Neural progenitor cell (in vitro differentiated cells): Measurements from ENCODE around the gene SLC25A48. TPM values are rescaled to one million over a fixed set of nuclear protein-coding genes. Genes with fewer than 3 reads are reported as not detected.

Experiments
- DNase-seq: peaks from one replicate; pipeline ENCODE4 v3.0.0-alpha.2; 2016; ENCODE audit warnings: low spot score
- H2AFZ ChIP-seq: fragments of 200-600 bp; sonication (generic); replicated peaks from 2 replicates; pipeline ENCODE4 v1.6.1; 2016; ENCODE audit warnings: antibody characterized with exemption
- H3F3A ChIP-seq: fragments of 200-600 bp; sonication (generic); 2 replicates; pipeline ENCODE4 v1.6.1; 2016; ENCODE audit warnings: antibody characterized with exemption, low read depth
- H3K27ac ChIP-seq: fragments of 200-600 bp; sonication (generic); 2 replicates; pipeline ENCODE4 v1.5.1; 2016; ENCODE audit warnings: mild to moderate bottlenecking
- H3K27me3 ChIP-seq: fragments of 200-600 bp; sonication (generic); 2 replicates; pipeline ENCODE4 v1.6.1; 2016; ENCODE audit warnings: mild to moderate bottlenecking, moderate library complexity
- H3K36me3 ChIP-seq: fragments of 200-600 bp; sonication (generic); 2 replicates; pipeline ENCODE4 v1.5.1; 2016
- H3K4me1 ChIP-seq: fragments of 200-600 bp; sonication (generic); 2 replicates; pipeline ENCODE4 v1.6.1; 2016; ENCODE audit warnings: mixed run types
- H3K4me2 ChIP-seq: fragments of 200-600 bp; sonication (generic); 2 replicates; pipeline ENCODE4 v1.6.1; 2016
- H3K4me3 ChIP-seq: fragments of 200-600 bp; sonication (generic); 2 replicates; pipeline ENCODE4 v1.5.1; 2016
- H3K79me2 ChIP-seq: fragments of 200-600 bp; sonication (generic); 2 replicates; pipeline ENCODE4 v1.6.1; 2016; ENCODE audit warnings: low read depth
- H3K9ac ChIP-seq: fragments of 200-600 bp; sonication (generic); 2 replicates; pipeline ENCODE4 v1.6.1; 2016
- H3K9me3 ChIP-seq: fragments of 200-600 bp; sonication (generic); 2 replicates; pipeline ENCODE4 v1.5.1; 2016; ENCODE audit warnings: low read depth
- H4K20me1 ChIP-seq: fragments of 200-600 bp; sonication (generic); 2 replicates; pipeline ENCODE4 v1.6.1; 2016; ENCODE audit warnings: low read depth
- H3K27ac Mint-ChIP-seq: 3 replicates; pipeline ENCODE4 v1.8.0; 2021; ENCODE audit warnings: mixed read lengths
- H3K27me3 Mint-ChIP-seq: 2 replicates; pipeline ENCODE4 v1.8.0; 2022; ENCODE audit warnings: low read depth, mild to moderate bottlenecking, inconsistent platforms, moderate library complexity, mixed read lengths; ENCODE audit not compliant: insufficient read depth
- H3K36me3 Mint-ChIP-seq: 3 replicates; pipeline ENCODE4 v1.8.0; 2021; ENCODE audit warnings: mixed read lengths
- H3K4me1 Mint-ChIP-seq: 3 replicates; pipeline ENCODE4 v1.8.0; 2021; ENCODE audit warnings: mixed read lengths
- H3K4me3 Mint-ChIP-seq: 3 replicates; pipeline ENCODE4 v1.8.0; 2021; ENCODE audit warnings: mild to moderate bottlenecking, moderate library complexity, mixed read lengths
- H3K9me3 Mint-ChIP-seq: 3 replicates; pipeline ENCODE4 v1.8.0; 2020; ENCODE audit warnings: mixed read lengths
- CTCF ChIP-seq: fragments of 200-600 bp; sonication (generic); IDR thresholded peaks from 2 replicates; pipeline ENCODE4 v1.5.1; 2017; ENCODE audit warnings: antibody characterized with exemption, mild to moderate bottlenecking
- EZH2 ChIP-seq: fragments of 200-600 bp; sonication (generic); IDR thresholded peaks from 2 replicates; pipeline ENCODE4 v1.6.1; 2017; ENCODE audit warnings: antibody characterized with exemption, mild to moderate bottlenecking, moderate library complexity
- EZH2phosphoT487 ChIP-seq: fragments of 200-600 bp; sonication (generic); IDR thresholded peaks from 2 replicates; pipeline ENCODE4 v1.6.1; 2017; ENCODE audit warnings: antibody characterized with exemption
- total RNA-seq: library from RNA; depleted of rRNA; stranded (reverse); fragments of >200 nt; gene quantifications from 2 replicates; pipeline ENCODE4 v1.2.3, GENCODE V29; 2015; ENCODE audit warnings: low replicate concordance

SLC25A48 gene
- total RNA-seq, 1 donor from 2014 or later, result not detected

GRCh38 chr5:135880801-135881200, 46.3 kb downstream of the SLC25A48 start:
- peaks cover 6% of the 10 kb centered on the region for H3K27me3 ChIP-seq
- H3K4me3 ChIP-seq, result no peak overlapping the region
- H3K9me3 ChIP-seq, result no peaks in the 10 kb centered on the region
- H3K27me3 Mint-ChIP-seq, result peaks cover 10% of the 10 kb centered on the region
- no peaks in the 10 kb centered on the region for H3K9me3 Mint-ChIP-seq
- no peak for DNase-seq
- H3K4me1 Mint-ChIP-seq, result peaks cover 2% of the 10 kb centered on the region
- H3K36me3 ChIP-seq, result no peaks in the 10 kb centered on the region
- H3K27ac ChIP-seq, result no peak overlapping the region
- H3F3A ChIP-seq, result no peaks in the 10 kb centered on the region
- H3K9ac ChIP-seq, result no peak overlapping the region
- H2AFZ ChIP-seq, result no peak overlapping the region
- TF ChIP-seq EZH2phosphoT487 (no peak), CTCF (no peak), EZH2 (no peak)
- H4K20me1 ChIP-seq, result no peaks in the 10 kb centered on the region
- H3K79me2 ChIP-seq, result no peaks in the 10 kb centered on the region
- no peak overlapping the region for H3K4me2 ChIP-seq
- H3K4me3 Mint-ChIP-seq, result peak overlapping the region; percentile 59
- H3K4me1 ChIP-seq, result no peaks in the 10 kb centered on the region
- H3K36me3 Mint-ChIP-seq, result no peaks in the 10 kb centered on the region
- no peak overlapping the region for H3K27ac Mint-ChIP-seq

DNA sequence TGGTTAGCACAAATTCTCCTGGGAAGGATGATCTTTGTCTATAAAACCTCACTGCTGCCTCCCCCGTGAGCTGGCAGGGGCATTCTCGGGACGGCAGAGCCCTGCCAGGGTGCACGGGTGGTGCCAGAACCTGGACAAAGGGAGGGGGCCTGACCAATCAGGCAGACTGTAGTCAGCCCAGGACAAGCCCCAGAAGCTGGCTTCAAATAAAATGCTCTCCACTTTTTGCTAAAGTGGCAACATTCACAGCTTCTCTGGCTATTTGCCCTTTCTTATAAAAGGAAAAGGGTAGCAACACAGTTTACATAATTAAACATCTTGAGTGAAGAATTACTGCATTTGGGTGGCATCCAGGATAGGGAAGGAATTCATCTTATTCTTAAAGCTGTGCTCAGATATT, 46.8 kb downstream of the SLC25A48 start:
- H3K27ac Mint-ChIP-seq, result no peak overlapping the region
- H3K4me2 ChIP-seq, result no peak overlapping the region
- H3K4me1 Mint-ChIP-seq, result peaks cover 2% of the 10 kb centered on the region

GRCh38 chr5:135881819-135882218, 47.4 kb downstream of the SLC25A48 start:
- no peaks in the 10 kb centered on the region for H3K9me3 Mint-ChIP-seq
- H3K27ac Mint-ChIP-seq, result no peak overlapping the region
- Histone ChIP-seq H3K9ac (no peak overlapping the region), H3K79me2 (no peaks in the 10 kb centered on the region), H3K4me3 (no peak overlapping the region), H3K4me2 (no peak overlapping the region), H3K36me3 (no peaks in the 10 kb centered on the region), H3F3A (no peaks in the 10 kb centered on the region), H3K27ac (no peak overlapping the region), H3K27me3 (peaks cover 10% of the 10 kb centered on the region), H3K4me1 (no peaks in the 10 kb centered on the region), H4K20me1 (no peaks in the 10 kb centered on the region), H3K9me3 (no peaks in the 10 kb centered on the region), H2AFZ (no peak overlapping the region)
- no peaks in the 10 kb centered on the region for H3K36me3 Mint-ChIP-seq
- H3K4me1 Mint-ChIP-seq, result peaks cover 2% of the 10 kb centered on the region
- TF ChIP-seq EZH2 (no peak), CTCF (no peak), EZH2phosphoT487 (no peak)
- peaks cover 10% of the 10 kb centered on the region for H3K27me3 Mint-ChIP-seq
- DNase-seq, result no peak
- no peak overlapping the region for H3K4me3 Mint-ChIP-seq

More for the DNA sequence above, 46.8 kb downstream of the SLC25A48 start:
- Mint-ChIP-seq H3K36me3 (no peaks in the 10 kb centered on the region), H3K9me3 (no peaks in the 10 kb centered on the region), H3K27me3 (peaks cover 10% of the 10 kb centered on the region), H3K4me3 (no peak overlapping the region)
- no peak overlapping the region for H3K27ac ChIP-seq
- H4K20me1 ChIP-seq, result no peaks in the 10 kb centered on the region
- no peaks in the 10 kb centered on the region for H3F3A ChIP-seq
- no peaks in the 10 kb centered on the region for H3K9me3 ChIP-seq
- no peaks in the 10 kb centered on the region for H3K36me3 ChIP-seq
- no peak overlapping the region for H3K9ac ChIP-seq
- no peaks in the 10 kb centered on the region for H3K79me2 ChIP-seq
- no peak overlapping the region for H2AFZ ChIP-seq
- H3K27me3 ChIP-seq, result peaks cover 10% of the 10 kb centered on the region
- no peaks in the 10 kb centered on the region for H3K4me1 ChIP-seq
- no peak overlapping the region for H3K4me3 ChIP-seq
- no peak for DNase-seq
- no peak for TF ChIP-seq CTCF
- TF ChIP-seq EZH2phosphoT487, result no peak
- no peak for TF ChIP-seq EZH2
